ENCODE results near the gene ARFGAP2.
"Not testable (repeated sequence)": the region's sequence is repeated elsewhere in the genome, so short reads cannot be mapped to it uniquely, and the experiment has no call there.

Gene ARFGAP2

GRCh38 chr11:47207459-47207858 is 30.8 kb upstream of the ARFGAP2 start:
- DNase-seq = no peak

GRCh38 chr11:47206577-47206976 is 29.9 kb upstream of the ARFGAP2 start:
- H3K9ac ChIP-seq (ENCODE audit: low read depth, low read length); H3K27ac ChIP-seq (ENCODE audit: low read length); ATAC-seq (ENCODE audit: insufficient read depth, low read depth); H3K27me3 ChIP-seq (ENCODE audit: insufficient read depth, low read length, poor library complexity); H3K9me3 ChIP-seq (ENCODE audit: insufficient read depth, low read length, severe bottlenecking); H2AFZ ChIP-seq (ENCODE audit: low read depth, low read length); H3K4me2 ChIP-seq (ENCODE audit: insufficient read depth, low read length); H4K20me1 ChIP-seq (ENCODE audit: insufficient read depth, low read length); H3K79me2 ChIP-seq (ENCODE audit: insufficient read depth, low read length); H3K36me3 ChIP-seq (ENCODE audit: insufficient read depth, low read length); H3K4me3 ChIP-seq (ENCODE audit: low read depth in 1 of 2, low read length in 2 of 2); H3K4me1 ChIP-seq (ENCODE audit: insufficient read depth, low read length); DNase-seq: not testable (repeated sequence)

More at GRCh38 chr11:47207459-47207858, 30.8 kb upstream of the ARFGAP2 start:
- Histone ChIP-seq H3K9me3 (ENCODE audit: insufficient read depth, low read length, severe bottlenecking) (no peaks in the 10 kb centered on the region), H3K4me1 (ENCODE audit: insufficient read depth, low read length) (no peaks in the 10 kb centered on the region), H3K27ac (ENCODE audit: low read length) (no peak overlapping the region), H3K9ac (ENCODE audit: low read depth, low read length) (no peak overlapping the region), H3K79me2 (ENCODE audit: insufficient read depth, low read length) (no peaks in the 10 kb centered on the region), H3K27me3 (ENCODE audit: insufficient read depth, low read length, poor library complexity) (no peaks in the 10 kb centered on the region), H3K36me3 (ENCODE audit: insufficient read depth, low read length) (no peaks in the 10 kb centered on the region), H3K4me3 (ENCODE audit: low read depth in 1 of 2, low read length in 2 of 2) (no peak overlapping the region), H3K4me2 (ENCODE audit: insufficient read depth, low read length) (no peak overlapping the region), H2AFZ (ENCODE audit: low read depth, low read length) (no peak overlapping the region), H4K20me1 (ENCODE audit: insufficient read depth, low read length) (no peaks in the 10 kb centered on the region)
- TF ChIP-seq EZH2 (IDR thresholded peaks at IDR 0.05; ENCODE audit: borderline replicate concordance, low read depth, low read length, severe bottlenecking) = no peak
- no peak for ATAC-seq (ENCODE audit: insufficient read depth, low read depth)

DNA sequence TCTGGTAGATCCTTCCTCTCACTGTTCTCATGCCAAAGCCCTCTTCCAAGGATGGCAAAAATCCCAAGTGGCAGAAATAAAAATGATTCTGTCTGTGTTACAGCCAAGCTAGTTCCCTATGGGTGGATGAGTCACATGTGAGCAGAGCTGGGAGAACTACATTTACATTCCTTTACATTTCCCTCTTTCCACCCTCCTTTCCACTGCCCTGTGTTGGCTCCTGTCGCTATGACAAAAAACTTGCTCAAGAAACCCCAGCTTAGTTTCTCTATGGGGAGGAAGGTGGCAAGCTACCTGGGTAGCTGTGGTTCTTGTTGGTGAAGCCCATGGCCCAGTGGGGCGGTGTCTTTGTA is 27.9 kb upstream of the ARFGAP2 start:
- no peak overlapping the region for H3K27ac ChIP-seq (ENCODE audit: low read length)
- no peak overlapping the region for H3K9ac ChIP-seq (ENCODE audit: low read depth, low read length)

GRCh38 chr11:47202576-47202975 is 25.9 kb upstream of the ARFGAP2 start:
- Histone ChIP-seq H3K4me3 (ENCODE audit: low read depth in 1 of 2, low read length in 2 of 2) (no peak overlapping the region), H2AFZ (ENCODE audit: low read depth, low read length) (no peak overlapping the region)
- no peak for TF ChIP-seq EZH2 (IDR thresholded peaks at IDR 0.05; ENCODE audit: borderline replicate concordance, low read depth, low read length, severe bottlenecking)
- TF ChIP-seq, protein P1, sequence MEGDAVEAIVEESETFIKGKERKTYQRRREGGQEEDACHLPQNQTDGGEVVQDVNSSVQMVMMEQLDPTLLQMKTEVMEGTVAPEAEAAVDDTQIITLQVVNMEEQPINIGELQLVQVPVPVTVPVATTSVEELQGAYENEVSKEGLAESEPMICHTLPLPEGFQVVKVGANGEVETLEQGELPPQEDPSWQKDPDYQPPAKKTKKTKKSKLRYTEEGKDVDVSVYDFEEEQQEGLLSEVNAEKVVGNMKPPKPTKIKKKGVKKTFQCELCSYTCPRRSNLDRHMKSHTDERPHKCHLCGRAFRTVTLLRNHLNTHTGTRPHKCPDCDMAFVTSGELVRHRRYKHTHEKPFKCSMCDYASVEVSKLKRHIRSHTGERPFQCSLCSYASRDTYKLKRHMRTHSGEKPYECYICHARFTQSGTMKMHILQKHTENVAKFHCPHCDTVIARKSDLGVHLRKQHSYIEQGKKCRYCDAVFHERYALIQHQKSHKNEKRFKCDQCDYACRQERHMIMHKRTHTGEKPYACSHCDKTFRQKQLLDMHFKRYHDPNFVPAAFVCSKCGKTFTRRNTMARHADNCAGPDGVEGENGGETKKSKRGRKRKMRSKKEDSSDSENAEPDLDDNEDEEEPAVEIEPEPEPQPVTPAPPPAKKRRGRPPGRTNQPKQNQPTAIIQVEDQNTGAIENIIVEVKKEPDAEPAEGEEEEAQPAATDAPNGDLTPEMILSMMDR (IDR thresholded peaks at IDR 0.05; ENCODE audit: borderline replicate concordance, extremely low read depth, low read length, poor library complexity, severe bottlenecking) = no peak

More for the DNA sequence above, 27.9 kb upstream of the ARFGAP2 start:
- no peaks in the 10 kb centered on the region for H4K20me1 ChIP-seq (ENCODE audit: insufficient read depth, low read length)
- H3K4me3 ChIP-seq (ENCODE audit: low read depth in 1 of 2, low read length in 2 of 2) = no peak overlapping the region
- TF ChIP-seq, protein P1 (IDR thresholded peaks at IDR 0.05; ENCODE audit: borderline replicate concordance, extremely low read depth, low read length, poor library complexity, severe bottlenecking) = no peak
- TF ChIP-seq EZH2 (IDR thresholded peaks at IDR 0.05; ENCODE audit: borderline replicate concordance, low read depth, low read length, severe bottlenecking) = no peak
- no peaks in the 10 kb centered on the region for H3K4me1 ChIP-seq (ENCODE audit: insufficient read depth, low read length)
- H3K27me3 ChIP-seq (ENCODE audit: insufficient read depth, low read length, poor library complexity) = no peaks in the 10 kb centered on the region
- H2AFZ ChIP-seq (ENCODE audit: low read depth, low read length) = no peak overlapping the region
- no peaks in the 10 kb centered on the region for H3K9me3 ChIP-seq (ENCODE audit: insufficient read depth, low read length, severe bottlenecking)
- no peak for DNase-seq
- no peak for ATAC-seq (ENCODE audit: insufficient read depth, low read depth)
- H3K36me3 ChIP-seq (ENCODE audit: insufficient read depth, low read length) = no peaks in the 10 kb centered on the region
- H3K4me2 ChIP-seq (ENCODE audit: insufficient read depth, low read length) = no peak overlapping the region
- H3K79me2 ChIP-seq (ENCODE audit: insufficient read depth, low read length) = no peaks in the 10 kb centered on the region

More at GRCh38 chr11:47202576-47202975, 25.9 kb upstream of the ARFGAP2 start:
- no peak overlapping the region for H3K9ac ChIP-seq (ENCODE audit: low read depth, low read length)
- no peaks in the 10 kb centered on the region for H4K20me1 ChIP-seq (ENCODE audit: insufficient read depth, low read length)
- H3K4me2 ChIP-seq (ENCODE audit: insufficient read depth, low read length) = no peak overlapping the region
- no peak overlapping the region for H3K27ac ChIP-seq (ENCODE audit: low read length)
- H3K4me1 ChIP-seq (ENCODE audit: insufficient read depth, low read length) = no peaks in the 10 kb centered on the region
- H3K9me3 ChIP-seq (ENCODE audit: insufficient read depth, low read length, severe bottlenecking) = no peaks in the 10 kb centered on the region
- H3K36me3 ChIP-seq (ENCODE audit: insufficient read depth, low read length) = no peaks in the 10 kb centered on the region
- DNase-seq (no peak), ATAC-seq (ENCODE audit: insufficient read depth, low read depth) (no peak)
- H3K27me3 ChIP-seq (ENCODE audit: insufficient read depth, low read length, poor library complexity) = no peaks in the 10 kb centered on the region
- no peaks in the 10 kb centered on the region for H3K79me2 ChIP-seq (ENCODE audit: insufficient read depth, low read length)

Data from DND-41 (cell line).